Fibroblast of the conjunctiva (primary cell): ENCODE data around the gene DEFB123.

Experiments used
- DNase-seq: peaks from one replicate; pipeline ENCODE4 v3.0.0-alpha.2; 2010; ENCODE audit warnings: low read depth

The DEFB123 gene

DNA sequence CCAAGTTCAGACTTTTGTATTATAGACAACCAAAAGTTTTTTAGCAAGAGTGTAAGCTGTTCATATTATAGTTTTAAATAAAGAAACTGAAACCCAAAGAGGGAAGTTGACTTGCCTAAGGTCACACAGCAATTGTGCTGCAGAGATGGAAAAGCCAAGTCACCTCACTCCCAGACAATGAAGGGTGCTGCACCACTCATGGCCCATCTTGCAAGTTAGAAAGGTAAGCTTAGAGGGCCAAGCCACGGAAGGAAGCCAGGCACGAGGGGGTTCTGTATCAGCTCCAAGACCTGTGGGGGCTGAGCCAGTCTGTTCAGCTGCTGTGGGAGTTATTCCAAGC is 33.6 kb downstream of the DEFB123 start:
- no peak for DNase-seq

- no peak for DNase-seq
These were observed 34.5 kb downstream of the DEFB123 start, which contains the start of the genes DEFB124 and REM1 for GRCh38 chr20:31474758-31475427. Gene DEFB124 (minus strand): TSS chr20:31475127. CDS start chr20:31473013, 2,114 bp downstream. Gene REM1 (plus strand): TSS chr20:31475288. CDS start chr20:31476446, 1,158 bp downstream.

DNA sequence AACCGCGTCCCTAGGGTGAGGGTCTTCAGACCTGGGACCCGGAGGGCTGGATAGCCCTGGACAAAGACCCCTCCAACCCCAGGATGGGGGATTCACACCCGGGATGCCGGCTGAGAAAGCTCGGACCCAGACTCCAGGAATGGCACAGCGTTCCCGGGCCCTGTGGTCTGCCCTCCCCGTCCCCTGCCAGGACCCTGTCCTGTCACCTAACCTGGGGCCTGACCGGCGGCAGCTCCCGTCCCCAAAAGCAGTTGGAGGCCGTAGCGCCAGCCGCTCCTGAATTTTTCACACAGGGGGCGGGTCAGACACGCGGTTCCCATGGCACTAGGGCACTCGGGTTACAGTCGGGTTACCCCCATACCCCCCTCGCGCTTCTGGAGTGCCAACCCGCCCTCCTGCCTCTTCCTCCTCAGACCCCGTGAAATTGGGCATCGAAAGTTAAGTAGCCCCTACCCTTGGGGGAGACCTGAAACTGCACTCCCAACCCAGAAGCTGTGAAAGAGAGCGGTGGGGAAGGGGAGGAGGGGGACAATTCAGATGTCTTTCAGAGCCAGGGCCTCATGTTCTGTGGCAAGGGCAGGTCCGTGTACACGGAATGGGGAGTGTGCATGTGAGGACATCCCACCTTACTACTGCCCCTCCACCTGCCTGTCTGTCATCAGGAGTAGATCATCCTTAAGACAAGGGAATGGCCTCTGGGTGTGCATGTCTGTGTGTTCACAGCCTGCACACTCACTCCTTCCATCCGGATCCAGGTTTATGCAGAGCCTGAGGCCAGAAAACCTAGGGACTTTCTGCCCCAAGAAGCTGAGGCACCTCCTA is 35.3 kb downstream of the DEFB123 start:
- no peak for DNase-seq

DNA sequence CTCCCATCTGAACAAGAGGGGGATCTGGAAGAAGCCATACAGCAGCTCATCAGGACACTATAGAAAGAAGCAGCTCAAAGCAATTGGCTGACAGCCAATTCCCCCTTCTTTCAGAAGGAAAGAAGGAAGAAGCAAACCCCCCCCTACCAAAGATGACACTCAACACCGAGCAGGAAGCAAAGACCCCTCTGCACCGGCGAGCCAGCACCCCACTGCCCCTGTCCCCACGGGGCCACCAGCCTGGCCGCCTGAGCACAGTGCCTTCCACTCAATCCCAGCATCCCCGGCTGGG is 35.8 kb downstream of the DEFB123 start:
- no peak for DNase-seq

DNA sequence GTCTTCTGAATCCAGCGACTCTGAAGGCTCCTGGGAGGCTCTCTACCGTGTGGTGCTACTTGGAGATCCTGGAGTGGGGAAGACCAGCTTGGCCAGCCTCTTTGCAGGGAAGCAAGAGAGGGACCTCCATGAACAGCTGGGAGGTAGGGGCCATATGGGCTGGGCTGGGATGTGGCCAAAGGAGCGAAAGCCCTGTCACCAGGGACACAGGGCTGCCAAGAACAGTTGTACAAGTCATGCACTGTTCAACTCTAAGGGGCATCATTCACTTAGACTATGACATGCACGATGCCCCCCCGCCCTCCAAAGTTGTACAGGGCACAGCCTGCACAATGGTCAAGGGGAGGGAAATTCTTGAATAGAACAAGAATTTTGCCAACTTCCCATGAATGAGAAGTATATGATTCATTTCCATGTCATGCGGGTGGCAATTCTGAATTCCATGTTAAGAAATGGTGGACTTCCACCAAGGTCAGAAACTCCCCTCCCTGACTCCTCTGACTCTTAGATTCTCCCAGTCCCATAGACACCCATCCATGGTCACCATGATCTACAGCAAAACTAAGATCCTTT is 36.3 kb downstream of the DEFB123 start:
- no peak for DNase-seq

GRCh38 chr20:31484001-31484400 is 43.6 kb downstream of the DEFB123 start:
- no peak for DNase-seq

- DNase-seq, result no peak
These were observed 45.3 kb downstream of the DEFB123 start for GRCh38 chr20:31485450-31486339.

DNA sequence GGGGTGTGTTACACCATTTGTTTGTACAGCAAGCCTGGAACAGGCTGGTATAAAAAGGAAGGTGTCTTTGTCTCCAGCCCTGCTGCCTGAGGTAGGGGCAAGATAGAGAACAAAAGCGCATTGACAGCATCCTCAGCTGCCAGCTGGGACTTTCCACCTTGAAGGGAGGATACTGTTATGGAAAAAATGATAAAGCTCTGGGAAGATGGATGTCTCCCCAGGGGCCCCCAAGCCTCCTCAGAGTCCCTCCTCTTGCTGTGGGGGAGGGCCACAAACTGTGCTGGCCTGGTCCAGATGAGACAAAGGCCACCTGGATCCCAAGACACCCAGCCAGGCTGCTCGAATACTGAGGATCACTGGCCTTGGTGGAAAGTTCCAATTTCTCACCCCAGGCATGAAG is 47.7 kb downstream of the DEFB123 start:
- DNase-seq, result no peak

GRCh38 chr20:31489152-31489551 is 48.7 kb downstream of the DEFB123 start:
- no peak for DNase-seq

GRCh38 chr20:31490752-31491151 is 50.3 kb downstream of the DEFB123 start:
- no peak for DNase-seq

GRCh38 chr20:31494131-31494530 is 53.7 kb downstream of the DEFB123 start:
- DNase-seq, result no peak

GRCh38 chr20:31496761-31497295 is 56.4 kb downstream of the DEFB123 start:
- DNase-seq, result no peak

GRCh38 chr20:31497838-31498540 is 57.6 kb downstream of the DEFB123 start:
- no peak for DNase-seq
